ENCODE measurements around the gene MAML3.

The MAML3 gene

DNA sequence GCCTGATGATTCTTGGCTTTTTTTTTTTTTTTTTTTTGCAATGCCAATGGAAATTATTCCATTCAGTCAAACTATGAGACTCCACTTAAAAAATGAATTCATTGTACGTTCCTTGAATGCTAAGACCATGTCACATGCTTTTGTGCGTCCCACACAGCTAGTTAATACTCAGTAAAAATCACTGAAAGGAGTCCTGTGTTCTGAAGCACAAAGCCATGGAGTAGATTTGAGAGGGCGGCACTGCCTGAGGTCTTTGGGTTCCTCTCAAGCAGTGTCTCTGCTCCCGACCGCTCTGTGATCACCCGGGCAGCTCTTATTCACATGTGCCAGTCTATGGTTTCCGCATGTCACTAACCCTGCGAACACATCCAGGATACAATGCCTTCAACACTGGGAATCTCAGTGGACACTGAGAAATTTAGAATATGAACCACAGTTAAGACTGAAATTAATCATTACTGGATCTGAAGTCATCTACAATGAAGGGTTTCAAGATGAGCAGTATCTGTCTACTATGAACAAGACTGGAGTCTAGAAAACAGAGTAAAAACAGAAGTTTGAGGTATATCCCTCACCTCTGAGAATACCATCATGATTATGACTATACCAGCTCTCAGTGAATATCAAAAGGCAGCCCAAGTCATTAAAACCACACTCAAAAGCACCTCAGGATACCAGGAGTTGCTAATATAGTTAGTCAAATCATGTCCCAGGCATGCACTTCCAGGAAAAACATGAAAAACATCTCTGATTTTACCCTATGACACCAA lies 295.4 kb downstream of the MAML3 start:
- DNase-seq, result peak; percentile 5

DNA sequence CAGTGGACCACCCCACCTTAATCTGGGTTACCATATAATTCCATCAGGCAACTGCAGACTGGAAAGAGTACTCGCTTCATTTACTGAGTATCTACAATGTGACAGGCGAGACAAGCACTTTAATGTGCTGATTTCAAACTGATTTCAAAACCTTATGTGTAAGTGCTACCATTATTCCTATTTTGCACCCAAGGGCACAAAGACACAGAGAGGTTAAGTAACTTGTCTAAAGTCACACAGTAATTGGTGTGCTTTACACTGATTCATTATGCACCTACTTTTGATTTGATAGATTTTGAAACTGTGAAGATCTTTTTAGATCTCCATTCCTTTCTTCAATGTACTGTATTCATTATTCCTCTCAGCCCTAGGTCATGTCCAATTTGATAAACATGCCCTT lies 296.0 kb downstream of the MAML3 start:
- no peak for DNase-seq

DNA sequence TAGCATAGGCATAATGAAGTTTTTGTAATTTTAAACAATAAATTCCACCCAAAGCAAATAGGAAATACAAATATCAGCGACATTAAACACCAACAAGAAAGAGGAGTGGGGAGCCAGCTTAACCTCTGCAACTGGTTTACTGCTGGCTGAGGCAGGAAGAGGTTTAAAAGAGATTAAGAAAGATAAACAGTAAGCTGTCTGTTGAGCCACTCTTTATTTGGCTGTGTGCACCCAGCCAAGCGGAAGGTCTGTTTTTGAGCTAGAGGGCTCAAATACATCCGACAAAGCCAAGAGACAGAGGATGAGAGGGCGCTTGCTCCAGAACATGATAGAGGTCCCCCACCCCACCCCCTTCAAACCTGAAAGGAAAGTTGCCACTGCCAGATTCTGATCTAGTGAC lies 297.0 kb downstream of the MAML3 start:
- no peak for DNase-seq

DNA sequence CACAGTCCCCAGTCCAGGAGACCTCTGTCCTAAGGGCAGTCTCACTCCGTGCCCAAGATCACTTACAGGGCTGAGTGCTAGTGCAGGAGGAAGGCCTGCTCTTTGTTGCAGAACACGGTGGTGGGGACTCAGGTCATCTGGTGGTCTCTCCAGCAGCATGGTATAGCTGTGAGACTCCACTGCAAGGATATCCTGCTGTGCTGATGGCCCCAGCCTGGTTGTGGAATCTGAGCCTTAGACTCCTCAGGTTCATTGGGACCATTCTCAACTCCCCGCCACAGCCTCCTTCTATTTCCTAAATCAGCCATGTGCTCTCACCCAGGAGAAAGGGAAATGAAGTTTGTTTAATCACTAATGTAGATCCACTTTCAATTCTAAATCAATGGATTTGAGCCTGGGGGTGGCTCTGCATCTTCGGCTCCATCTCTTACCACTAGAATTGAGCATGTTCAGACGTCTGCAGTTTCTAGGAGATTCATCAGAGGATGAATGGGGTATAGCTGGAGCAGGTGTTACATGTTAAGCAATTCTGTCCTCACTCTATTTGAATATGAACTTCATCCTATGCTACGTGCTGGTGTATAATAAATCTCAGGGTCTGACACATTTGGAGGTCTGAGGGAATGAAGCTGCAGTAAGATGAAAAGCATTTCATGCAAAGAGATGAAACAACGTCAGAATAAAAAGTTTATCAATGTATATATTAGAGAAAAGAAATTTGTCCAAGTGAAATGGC lies 299.1 kb downstream of the MAML3 start:
- DNase-seq, result no peak

DNA sequence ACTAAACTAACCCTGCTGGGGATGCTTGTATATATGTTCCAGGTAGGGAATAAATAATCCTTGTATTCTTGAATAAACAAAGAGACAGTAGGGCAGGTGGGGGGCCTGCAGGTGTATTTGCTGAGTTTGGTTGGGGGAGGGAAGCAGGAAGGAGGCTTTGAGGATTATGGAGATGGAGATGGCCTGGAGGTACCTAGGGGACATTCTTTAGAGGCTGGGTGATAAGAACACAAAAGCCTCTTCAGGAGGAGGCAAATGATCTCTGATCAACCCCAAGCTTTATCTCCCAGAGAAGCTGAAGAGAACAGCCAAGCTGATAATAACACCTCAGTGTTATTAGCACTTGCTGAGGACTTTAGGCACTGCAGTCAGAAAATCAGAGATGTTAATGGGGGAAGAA lies 300.7 kb downstream of the MAML3 start:
- DNase-seq, result no peak

DNA sequence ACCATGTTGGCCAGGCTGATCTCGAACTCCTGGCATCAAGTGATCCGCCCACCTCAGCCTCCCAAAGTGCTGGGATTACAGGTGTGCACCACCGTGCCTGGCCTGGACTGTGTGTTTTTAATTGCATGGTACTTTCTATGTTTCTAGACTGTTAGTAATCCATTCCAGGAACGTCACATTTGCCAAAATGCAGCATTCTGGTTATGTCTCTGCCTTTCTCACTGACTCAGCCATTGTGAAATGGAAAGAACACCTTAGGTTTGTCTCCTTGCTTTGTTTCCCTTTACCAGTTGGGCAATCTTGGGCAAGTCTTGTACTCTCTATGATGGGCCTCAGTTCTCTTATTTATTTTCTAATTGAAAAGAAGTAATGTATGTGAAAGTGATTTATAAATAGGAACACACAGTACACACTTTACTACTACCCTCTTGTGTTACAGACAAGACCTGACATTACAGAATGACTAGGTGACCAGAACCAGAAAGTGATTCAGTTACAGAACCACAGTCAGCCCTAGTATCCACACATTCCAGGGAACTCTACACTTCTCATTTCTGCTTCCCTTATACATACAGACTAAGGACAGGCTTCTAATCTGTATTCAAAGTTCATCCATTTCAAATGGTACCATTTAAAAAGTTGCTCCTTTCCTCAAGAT lies 301.2 kb downstream of the MAML3 start:
- DNase-seq, result no peak

DNA sequence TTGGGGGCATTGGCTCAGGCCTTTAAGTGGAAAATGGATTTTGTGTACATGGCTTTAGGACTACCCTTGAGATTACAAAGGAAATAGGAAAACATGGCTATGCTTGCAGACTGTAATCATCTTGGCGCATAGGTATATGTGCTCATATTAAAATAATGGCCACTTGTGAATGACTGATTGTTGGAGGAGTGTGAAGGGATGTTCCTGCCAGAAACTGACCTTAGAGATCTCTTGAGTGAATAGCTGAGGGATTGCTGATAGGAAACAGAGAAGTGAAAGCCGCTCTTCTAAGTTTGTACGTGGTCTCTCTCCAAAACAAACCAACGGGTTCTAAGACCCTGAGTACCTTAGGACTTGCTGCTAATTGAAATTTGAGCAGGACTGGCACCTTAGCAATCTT lies 302.3 kb downstream of the MAML3 start:
- no peak for DNase-seq

DNA sequence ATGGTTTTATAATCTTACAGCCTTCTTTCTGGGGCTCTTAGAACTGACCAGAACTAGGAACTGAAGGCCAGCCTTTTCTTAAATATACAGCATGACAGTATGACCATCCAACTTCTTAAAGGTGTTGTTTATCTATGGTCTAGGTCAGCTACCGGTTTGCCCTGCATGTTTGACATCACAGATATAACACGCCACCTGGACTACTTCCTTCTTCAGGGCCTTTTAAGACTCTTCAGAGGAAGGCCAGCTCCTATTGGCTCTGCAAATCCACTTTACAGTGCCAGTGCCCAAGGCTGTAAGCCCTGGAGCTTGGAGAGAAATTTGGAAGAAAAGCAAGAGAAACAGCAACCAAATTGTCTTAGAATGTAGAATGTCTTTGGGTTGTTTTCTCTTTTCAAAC lies 302.9 kb downstream of the MAML3 start:
- DNase-seq, result no peak

DNA sequence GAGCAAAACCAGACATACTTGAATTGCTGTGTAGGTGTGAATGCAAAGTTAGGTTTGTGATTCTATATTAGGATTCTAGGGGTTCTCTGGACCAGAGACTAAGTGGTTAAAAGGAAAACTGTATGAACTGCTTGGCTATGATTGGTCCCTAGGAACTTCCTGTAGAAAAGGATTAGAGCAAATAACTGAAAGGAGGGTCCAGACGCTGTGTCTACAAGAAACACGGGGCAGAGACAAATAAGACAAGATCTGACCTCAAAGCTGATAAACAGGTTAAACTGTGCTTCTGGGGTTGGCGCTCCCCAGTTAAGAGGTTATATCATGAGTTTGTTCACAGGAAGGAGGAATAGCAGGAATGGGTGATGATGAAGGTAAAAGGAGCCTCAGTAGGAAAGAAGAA lies 304.8 kb downstream of the MAML3 start:
- no peak for DNase-seq

DNA sequence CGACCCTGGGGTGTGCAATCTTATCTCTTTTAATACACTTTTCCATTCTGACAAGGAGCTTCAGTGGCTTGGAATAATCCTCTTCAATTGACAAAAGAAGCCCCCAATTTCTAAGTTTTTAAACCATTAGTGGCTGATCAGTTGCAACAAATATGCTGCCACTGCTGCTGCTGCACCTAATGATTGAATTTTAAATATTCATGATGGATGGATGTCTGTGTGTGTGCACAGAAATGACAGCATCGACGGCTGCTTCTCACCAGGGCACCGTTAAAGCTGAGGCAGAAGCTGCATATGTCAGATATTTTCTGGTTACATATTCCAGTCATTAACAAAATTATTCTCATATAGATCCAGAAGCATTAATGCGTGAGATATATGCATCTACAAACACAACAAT lies 306.0 kb downstream of the MAML3 start:
- no peak for DNase-seq

DNA sequence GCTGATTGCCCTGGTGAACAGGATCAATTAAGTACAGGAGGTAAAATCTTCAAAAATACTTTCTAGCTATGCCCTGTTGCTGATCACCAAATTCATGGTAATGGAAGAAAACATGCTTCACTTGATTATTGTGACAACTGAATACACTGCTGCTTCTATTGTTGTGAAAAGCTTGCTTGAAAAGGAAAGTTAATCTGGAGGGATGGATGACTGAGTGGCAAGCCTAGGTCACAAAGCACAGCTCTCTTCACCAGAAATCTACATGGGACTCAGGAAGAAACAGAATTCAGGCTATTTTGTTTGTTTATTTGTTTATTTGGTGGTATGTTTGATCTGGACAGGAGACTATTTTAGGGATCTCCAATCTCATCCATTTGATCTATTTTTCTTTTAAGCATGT lies 306.4 kb downstream of the MAML3 start:
- no peak for DNase-seq

DNA sequence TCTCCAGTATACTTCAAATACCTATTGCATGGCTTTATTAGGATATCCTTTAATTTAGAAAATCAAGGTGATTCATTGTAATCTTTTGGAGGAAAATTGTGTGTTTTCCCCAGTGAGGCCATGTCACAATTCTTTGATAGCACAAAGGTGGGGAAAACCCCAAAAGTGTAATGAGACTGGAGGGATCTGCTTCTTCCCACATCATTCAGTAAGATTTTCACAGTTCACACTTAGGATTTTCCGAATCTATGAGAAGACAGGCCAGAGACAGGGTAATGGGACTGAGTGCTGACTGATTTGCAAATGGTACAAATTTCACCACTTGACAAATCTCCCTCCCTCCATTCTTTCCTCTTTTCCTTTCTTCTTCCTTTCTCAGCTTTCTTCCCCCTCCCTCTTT lies 307.2 kb downstream of the MAML3 start:
- no peak for DNase-seq

DNA sequence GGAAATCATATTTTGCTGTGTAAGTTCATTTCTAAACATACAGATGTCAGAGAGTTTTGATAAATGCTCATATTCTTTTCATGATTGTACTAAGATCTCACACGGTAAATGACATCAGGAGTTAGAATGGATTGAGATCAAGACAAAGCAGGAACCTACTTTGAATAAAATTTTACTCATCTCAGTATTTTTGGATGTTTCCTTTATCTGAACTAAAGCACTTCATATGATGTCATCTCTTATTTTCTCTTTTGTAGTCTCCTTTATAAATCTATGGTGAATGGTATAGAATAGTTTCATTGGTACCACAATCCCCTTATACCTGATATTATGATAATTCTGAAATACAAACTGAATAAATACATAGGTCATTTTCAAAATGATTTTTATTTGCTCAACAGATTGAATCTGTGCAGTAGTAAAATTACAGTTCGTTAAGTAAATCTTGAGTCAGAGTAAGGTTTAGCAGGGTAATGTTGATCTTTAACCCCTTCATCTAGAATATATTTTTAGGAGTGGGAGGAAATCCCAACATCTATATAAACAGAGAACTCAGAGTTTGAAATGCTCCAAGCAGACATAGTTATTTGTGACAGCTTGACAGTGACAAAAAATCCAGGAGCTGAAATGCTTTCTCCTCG lies 308.4 kb downstream of the MAML3 start:
- DNase-seq, result no peak

DNA sequence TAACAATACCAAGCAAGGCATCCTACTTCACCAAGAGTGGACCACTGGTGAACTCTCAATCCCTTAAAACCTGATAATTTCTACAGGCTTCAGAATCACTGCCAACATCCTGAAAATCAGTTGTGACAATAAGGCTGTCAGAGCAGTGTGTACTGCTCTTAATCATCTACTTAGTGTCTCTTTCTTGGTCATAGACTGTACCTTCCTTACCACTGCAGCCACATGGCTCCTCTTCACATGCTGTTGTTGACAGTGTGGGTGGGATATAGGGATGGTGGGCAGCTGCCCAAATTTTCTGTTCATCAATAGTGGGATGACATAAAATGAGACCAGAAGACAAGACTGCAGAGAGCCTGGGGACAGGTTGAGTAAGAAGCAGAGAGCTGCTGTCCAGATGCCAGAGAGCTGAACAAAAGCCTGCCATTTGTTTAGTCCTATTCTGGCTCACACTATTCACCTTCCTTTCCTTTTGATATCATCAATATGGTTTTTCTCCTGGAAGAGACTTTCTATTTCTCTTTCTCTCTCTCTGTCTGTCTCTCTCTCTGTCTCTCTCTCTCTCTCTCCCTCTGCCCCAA lies 309.4 kb downstream of the MAML3 start:
- no peak for DNase-seq

DNA sequence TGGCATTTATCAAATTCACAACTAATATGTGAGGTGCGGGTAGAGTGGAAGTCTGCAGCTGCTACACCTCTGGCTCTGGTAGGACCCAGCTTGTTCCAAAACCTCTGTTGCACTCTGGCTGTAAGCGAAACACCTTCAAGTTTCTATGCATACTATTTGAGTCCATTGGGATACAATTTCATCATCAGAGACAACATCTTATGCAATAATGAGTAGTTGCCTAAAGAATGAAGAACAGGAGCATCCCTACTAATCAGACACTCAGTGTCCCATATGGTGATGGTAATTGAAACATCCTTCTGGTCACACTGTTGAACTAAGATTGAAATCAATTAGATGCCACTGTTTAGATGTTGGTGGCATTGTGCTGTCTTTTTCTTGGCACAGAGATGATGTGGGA lies 309.9 kb downstream of the MAML3 start:
- peak; percentile 26 for DNase-seq

DNA sequence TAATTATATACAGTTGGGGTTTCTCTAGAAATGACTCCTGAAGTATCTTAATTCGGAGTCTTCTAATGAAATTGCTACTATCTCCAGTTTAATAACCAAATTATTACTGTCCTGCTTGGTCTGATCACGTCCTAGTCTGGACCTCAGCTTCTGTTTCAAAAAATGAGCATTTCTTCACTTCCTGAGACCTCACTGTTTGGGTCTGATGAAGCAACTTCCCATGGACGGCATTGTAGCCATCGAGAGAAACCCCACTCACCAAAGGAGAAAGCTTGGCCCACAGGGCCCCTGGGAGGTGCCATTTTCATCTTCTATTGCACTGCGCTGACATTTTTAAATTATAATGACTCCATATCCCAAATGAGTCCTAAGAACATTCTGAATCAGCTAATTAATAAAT lies 310.3 kb downstream of the MAML3 start:
- no peak for DNase-seq

DNA sequence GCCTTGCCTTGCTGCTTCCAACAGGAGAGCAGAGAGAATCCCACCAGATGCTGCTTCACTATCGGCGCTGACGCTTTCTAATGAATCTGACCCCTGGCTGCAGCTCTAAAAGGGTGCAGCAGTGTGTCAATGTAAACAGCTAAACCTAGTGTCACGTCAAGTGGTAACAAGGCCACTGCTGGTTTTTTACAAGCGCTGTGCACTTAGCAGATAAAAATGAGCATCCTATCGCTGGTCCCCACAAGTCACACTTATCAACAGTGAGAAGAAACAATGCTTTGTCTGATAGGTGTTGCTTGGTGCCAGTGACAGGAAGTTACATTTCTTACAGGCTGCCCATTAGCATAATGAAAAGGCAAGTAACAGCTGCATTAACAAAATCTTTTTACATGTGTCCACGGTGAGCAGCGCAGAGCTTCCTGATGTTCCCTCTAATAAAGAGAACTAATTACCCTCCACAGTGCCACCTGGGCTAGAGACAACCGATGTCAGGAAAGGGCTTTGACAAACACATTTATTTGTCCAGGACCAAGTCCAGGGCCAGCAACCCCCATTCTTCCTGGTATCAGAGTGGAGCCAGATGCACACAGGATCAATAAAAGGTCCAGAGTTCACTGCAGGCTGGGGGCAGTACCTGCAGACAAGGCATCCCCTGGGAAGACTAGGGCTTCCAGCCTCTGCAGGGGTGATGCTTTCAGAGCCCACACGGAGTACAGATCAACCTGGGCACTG lies 312.4 kb downstream of the MAML3 start:
- DNase-seq, result no peak

DNA sequence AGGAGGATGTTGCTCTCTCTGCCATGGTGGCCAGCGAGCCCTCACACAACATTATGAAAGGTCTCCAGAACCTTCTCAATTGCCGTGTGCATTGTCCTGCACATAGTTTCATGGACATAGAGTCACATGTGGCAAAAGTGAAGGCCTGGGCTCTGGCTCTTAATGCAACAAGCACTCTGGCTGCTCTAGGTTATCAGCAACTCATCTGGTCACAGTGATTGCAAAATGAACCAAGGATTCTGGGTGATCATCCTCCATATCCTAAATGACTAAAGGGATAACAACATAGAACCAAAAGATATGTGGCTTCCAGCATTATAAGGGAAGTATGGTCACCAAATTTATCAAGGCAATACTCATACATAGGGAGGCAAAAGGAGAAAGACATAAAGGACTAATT lies 313.2 kb downstream of the MAML3 start:
- DNase-seq, result no peak

DNA sequence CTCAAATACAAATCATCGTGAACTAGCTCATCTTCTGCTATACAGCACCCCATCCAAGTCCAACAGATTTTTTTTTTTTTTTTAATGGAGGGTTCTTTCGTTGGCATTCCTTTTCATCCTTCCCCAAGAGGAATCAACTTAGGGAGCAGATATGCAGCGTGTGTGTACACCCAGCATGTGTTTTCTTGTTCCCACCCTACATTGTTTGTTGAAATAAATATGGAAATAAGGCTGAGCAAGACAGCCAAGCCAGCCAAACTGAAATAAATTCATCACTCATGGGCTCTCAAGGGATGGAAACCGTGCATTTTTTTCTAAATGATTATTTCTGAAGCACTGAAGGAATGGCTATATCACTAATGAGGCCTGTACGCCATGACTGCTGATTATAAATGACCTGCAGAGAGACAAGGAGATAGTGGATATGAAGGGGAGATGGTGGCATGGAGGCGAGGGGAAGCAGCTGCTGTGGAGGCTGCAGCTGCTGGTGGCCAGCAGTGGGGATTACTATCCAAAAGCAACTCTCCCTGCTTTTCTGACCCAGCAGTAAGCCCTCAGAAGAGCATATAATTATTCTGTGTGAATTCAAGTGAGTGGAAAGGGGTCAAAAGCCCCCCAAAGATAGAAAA lies 314.5 kb downstream of the MAML3 start:
- no peak for DNase-seq

DNA sequence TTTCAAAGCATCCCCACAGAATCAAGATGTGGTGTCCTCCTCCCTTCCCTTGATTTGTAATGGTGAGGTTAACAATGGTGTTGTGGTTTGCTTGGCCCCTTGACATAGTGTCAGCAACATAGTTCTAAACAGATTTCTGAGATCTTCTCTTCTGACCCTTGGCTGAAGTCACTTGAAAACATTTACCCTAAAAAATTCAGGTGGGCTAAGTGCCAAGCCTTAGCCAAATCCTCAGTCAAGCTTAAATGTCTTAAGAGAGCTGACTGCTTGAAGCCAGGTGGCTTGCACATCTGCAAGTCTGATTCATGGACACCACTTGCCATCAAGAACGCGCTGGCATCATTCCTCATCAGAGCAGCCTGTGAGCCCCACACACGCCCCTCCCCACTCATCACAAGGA lies 315.2 kb downstream of the MAML3 start:
- DNase-seq, result peak; percentile 9

DNA sequence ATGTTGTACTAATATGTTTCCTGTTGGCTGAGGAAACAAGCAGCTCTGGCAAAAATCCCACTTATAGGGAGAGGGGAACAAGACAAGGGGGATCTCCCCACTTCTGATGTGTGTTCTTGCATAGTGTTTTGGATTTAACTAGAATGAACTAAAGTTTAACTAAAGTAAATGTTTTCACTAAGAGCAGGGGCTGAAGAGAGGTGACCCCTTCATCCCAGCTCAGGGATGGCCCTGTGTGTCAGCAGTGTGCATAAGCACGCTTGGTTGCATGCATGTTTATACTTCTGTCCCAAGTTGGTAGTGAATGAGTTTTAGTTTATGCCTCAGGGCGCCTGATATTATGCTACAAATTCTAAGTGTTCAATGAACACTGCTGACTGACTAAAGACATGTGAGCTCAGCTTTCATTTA lies 319.0 kb downstream of the MAML3 start:
- DNase-seq, result no peak

DNA sequence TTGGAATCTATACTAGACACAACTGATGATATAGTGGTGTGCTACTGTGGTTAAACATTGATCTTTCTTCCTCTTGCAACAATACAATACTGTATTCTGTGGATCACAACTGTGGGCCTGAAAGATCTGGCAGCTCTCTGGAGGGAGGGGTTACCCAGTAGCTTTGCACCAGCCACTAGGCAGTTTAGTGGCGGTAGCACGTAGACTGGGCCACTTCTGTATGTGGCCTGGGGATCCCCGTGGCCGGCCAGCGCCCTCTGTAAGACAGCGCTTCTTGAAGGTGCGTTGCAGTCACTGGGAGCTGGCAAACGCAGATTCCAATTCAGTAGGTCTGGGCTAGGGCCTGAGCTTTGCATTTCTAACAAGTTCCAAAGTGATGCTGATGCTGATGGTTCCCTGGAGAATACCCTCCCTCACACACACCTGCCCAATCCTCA lies 319.7 kb downstream of the MAML3 start:
- DNase-seq, result no peak

Data from fibroblast of skin of right biceps (primary cell).